HG02588 (cell line): Measurements from ENCODE around the gene LHX6.

Experiments
- ATAC-seq: cut with Tn5 transposase; IDR thresholded peaks from one replicate; pipeline ENCODE4 v1.9.1; 2021; ENCODE audit warnings: mild to moderate bottlenecking, moderate library complexity; ENCODE audit not compliant: unreplicated experiment

The LHX6 gene

GRCh38 chr9:122158202-122158601, 70.6 kb downstream of the LHX6 start:
- no peak for ATAC-seq

DNA sequence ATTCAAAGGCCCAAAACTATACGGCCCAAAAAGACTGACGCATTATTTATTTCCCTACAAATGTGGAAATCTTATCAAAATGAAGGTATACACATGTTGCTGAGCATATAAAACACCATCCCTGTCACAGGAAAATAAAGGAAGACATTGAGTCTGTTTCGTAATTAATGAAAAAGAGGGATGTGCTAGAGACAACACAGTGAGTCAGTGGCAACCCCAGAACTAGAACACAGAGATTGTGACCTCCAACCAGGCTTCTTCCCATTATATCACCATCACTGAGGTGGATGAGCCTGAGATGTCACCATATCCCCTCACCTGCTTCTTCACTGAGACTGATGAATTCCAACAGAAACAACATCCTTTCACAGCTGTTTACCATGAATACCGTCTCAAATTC, 73.0 kb downstream of the LHX6 start:
- no peak for ATAC-seq
